K562 (cell line): ENCODE data around the gene REG4. TPM values are rescaled to one million over a fixed set of nuclear protein-coding genes. Genes with fewer than 3 reads are reported as not detected.
A peak's percentile ranks its signal among the peaks of the same experiment; 100 is the strongest.

Source experiments
- ATAC-seq: fragments of 200-7000 bp; cut with Tn5 transposase; 3 replicates; pipeline ENCODE4 v1.9.1; 2020; ENCODE audit warnings: moderate library complexity
- BruUV-seq: library from RNA; stranded (reverse); fragments of 400-500 nt; replicated peaks from 2 replicates; lab custom pipeline; 2021; lab: Mats Ljungman, UMichigan
- CTCF ChIA-PET: fragments of 300-600 bp; formaldehyde crosslinking; extraction: SDS; loops from one replicate; lab custom pipeline; 2021; ENCODE audit warnings: low intra/inter-chr PET ratio; lab: Yijun Ruan, JAX
- POLR2A ChIA-PET: fragments of 300-600, 350-650 bp; sonication (Branson Sonifier 250); formaldehyde crosslinking; extraction: SDS; loops from one replicate; lab custom pipeline; 2021; ENCODE audit warnings: antibody characterized with exemption, inconsistent platforms; lab: Yijun Ruan, JAX
- DNase-seq, 4 experiments: peaks; one replicate each; pipeline versions ENCODE4 v3.0.0 to v3.0.0-alpha.2; 2011 to 2018; ENCODE audit warnings: low spot score in 3 of 4, mixed read lengths in 3 of 4; ENCODE audit errors: extremely low read depth in 1 of 4
- FAIRE-seq: peaks from 2 replicates; lab custom pipeline; 2011; peaks lifted over from hg19 to GRCh38; lab: Jason Lieb, UNC
- H2AFZ ChIP-seq: 2 replicates; pipeline ENCODE4 v1.6.0; 2011; ENCODE audit warnings: low read depth, low read length, control low read depth, inconsistent platforms
- H3K27ac ChIP-seq: fragments of 200-600 bp; 3 replicates; pipeline ENCODE4 v1.8.0; 2011; ENCODE audit warnings: low read depth, mild to moderate bottlenecking, control low read depth, inconsistent platforms, low read length, moderate library complexity, mixed read lengths; ENCODE audit errors: extremely low read depth
- H3K27me3 ChIP-seq, 2 experiments: fragments of 300-600 bp in 1 of 2; 2 replicates in 1 of 2; 3 replicates in 1 of 2; pipeline versions ENCODE4 v1.6.0 to v1.8.0; 2011; ENCODE audit warnings: inconsistent platforms in 2 of 2, low read length in 2 of 2, mild to moderate bottlenecking in 1 of 2, mixed read lengths in 1 of 2, moderate library complexity in 1 of 2; ENCODE audit not compliant: control insufficient read depth in 2 of 2, insufficient read depth in 2 of 2
- H3K36me3 ChIP-seq: fragments of 300-600 bp; 3 replicates; pipeline ENCODE4 v1.8.0; 2011; ENCODE audit warnings: mild to moderate bottlenecking, low read length, inconsistent platforms; ENCODE audit not compliant: control insufficient read depth, insufficient read depth
- H3K4me1 ChIP-seq, 2 experiments: fragments of 200-600 bp in 1 of 2; replicated peaks in 1 of 2; 2 replicates in 1 of 2; 3 replicates in 1 of 2; pipeline versions ENCODE4 v1.5.1 to v1.8.0; 2011; ENCODE audit warnings: inconsistent platforms in 2 of 2, low read length in 2 of 2, mild to moderate bottlenecking in 1 of 2, mixed read lengths in 1 of 2, moderate library complexity in 1 of 2; ENCODE audit not compliant: control insufficient read depth in 2 of 2, insufficient read depth in 2 of 2
- H3K4me2 ChIP-seq: 2 replicates; pipeline ENCODE4 v1.6.1; 2011; ENCODE audit warnings: low read length, control low read depth, inconsistent platforms, mixed read lengths; ENCODE audit not compliant: insufficient read depth
- H3K4me3 ChIP-seq: fragments of 200-600 bp; sonication (generic), shearing (Covaris generic); 2 replicates; pipeline ENCODE4 v1.5.1; 2016; ENCODE audit warnings: control low read depth, inconsistent platforms
- H3K79me2 ChIP-seq: fragments of 200-600 bp; 3 replicates; pipeline ENCODE4 v1.8.0; 2011; ENCODE audit warnings: low read length, inconsistent platforms; ENCODE audit not compliant: control insufficient read depth, insufficient read depth
- H3K9ac ChIP-seq, 2 experiments: 2 replicates each; pipeline versions ENCODE4 v1.6.0 to v1.6.1; 2011; ENCODE audit warnings: low read depth in 2 of 2, low read length in 2 of 2, control low read depth in 1 of 2, inconsistent platforms in 1 of 2, mild to moderate bottlenecking in 1 of 2, mixed read lengths in 1 of 2; ENCODE audit not compliant: insufficient read depth in 1 of 2
- H3K9me1 ChIP-seq: one replicate; pipeline ENCODE4 v1.6.0; 2011; ENCODE audit warnings: inconsistent platforms, mild to moderate bottlenecking, low read length, moderate library complexity; ENCODE audit not compliant: control insufficient read depth, insufficient read depth
- H3K9me3 ChIP-seq: replicated peaks from 2 replicates; pipeline ENCODE4 v1.5.1; 2011; ENCODE audit warnings: low read depth, low read length, inconsistent platforms; ENCODE audit not compliant: control insufficient read depth, insufficient read depth
- H4K20me1 ChIP-seq: replicated peaks from 2 replicates; pipeline ENCODE4 v1.6.1; 2011; ENCODE audit warnings: low read length, inconsistent platforms, mixed read lengths; ENCODE audit not compliant: control insufficient read depth, insufficient read depth
- BDP1 ChIP-seq: IDR thresholded peaks from 3 replicates; pipeline ENCODE4 v1.6.1; 2011; ENCODE audit not compliant: insufficient read length, insufficient read depth
- CEBPB ChIP-seq: fragments of 450-650 bp; IDR thresholded peaks from 2 replicates; pipeline ENCODE4 v1.6.1; 2016; ENCODE audit warnings: missing genetic modification characterization, missing compliant biosample characterization
- FOXK2 ChIP-seq, 2 experiments: fragments of 450-650 bp; IDR thresholded peaks in 1 of 2; conservative IDR thresholded peaks in 1 of 2; 2 replicates each; pipeline ENCODE4 v1.6.1; 2016; ENCODE audit warnings: low read depth in 2 of 2, mild to moderate bottlenecking in 1 of 2
- FOXM1 ChIP-seq, 2 experiments: fragments of 450-650 bp in 1 of 2; sonication (generic) in 1 of 2; formaldehyde crosslinking in 1 of 2; IDR thresholded peaks; 2 replicates each; pipeline versions ENCODE4 v1.6.1 to v1.9.0; 2017 to 2022; ENCODE audit warnings: low read depth in 2 of 2, mild to moderate bottlenecking in 2 of 2, missing genetic modification reagents in 1 of 2, moderate library complexity in 1 of 2
- MYBL2 ChIP-seq, 2 experiments: fragments of 450-650 bp in 1 of 2; sonication (generic) in 1 of 2; formaldehyde crosslinking in 1 of 2; IDR thresholded peaks; 2 replicates each; pipeline versions ENCODE4 v1.6.1 to v1.8.1; 2017 to 2022; ENCODE audit warnings: borderline replicate concordance in 1 of 2, inconsistent platforms in 1 of 2, low read depth in 1 of 2, mild to moderate bottlenecking in 1 of 2, missing genetic modification reagents in 1 of 2, moderate library complexity in 1 of 2
- NCOA4 ChIP-seq: fragments of 450-650 bp; IDR thresholded peaks from 2 replicates; pipeline ENCODE4 v1.6.1; 2018; ENCODE audit warnings: mild to moderate bottlenecking; ENCODE audit not compliant: partially characterized antibody
- POLR2G ChIP-seq: fragments of 200-400 bp; formaldehyde crosslinking; IDR thresholded peaks from 2 replicates; pipeline ENCODE4 v1.6.1; 2017; ENCODE audit warnings: low read depth, mild to moderate bottlenecking, antibody characterized with exemption, low read length, moderate library complexity
- ZFP36 ChIP-seq: fragments of 150-350 bp; IDR thresholded peaks from 2 replicates; pipeline ENCODE4 v1.6.1; 2018; ENCODE audit warnings: low read length, low read depth; ENCODE audit not compliant: partially characterized antibody
- WGBS: fragments of 100-300 bp; shearing (Covaris generic); methylation state at CpG from one replicate; pipeline ENCODE4 v1.1.6; 2016; ENCODE audit warnings: low coverage, mixed read lengths; ENCODE audit not compliant: insufficient coverage; ENCODE audit errors: missing lambda C conversion rate; 5-methylcytosine and 5-hydroxymethylcytosine counted together
- in situ Hi-C: fragments of 300-500 bp; cut with MboI; formaldehyde crosslinking; loops from 4 replicates; pipeline ENCODE4 v1.15.0; 2018; ENCODE audit warnings: inconsistent platforms, mixed read lengths
- intact Hi-C: fragments of 100-400 bp; cut with micrococcal nuclease; formaldehyde crosslinking; loops from 2 replicates; pipeline ENCODE4 v1.14.2; 2022
- polyA plus RNA-seq, 8 experiments: library from polyadenylated mRNA; depleted of rRNA in 4 of 8; stranded (reverse) in 5 of 8; unstranded in 3 of 8; fragments of >200 nt; fragmentation: Nextera tagmentation in 2 of 8; fragmentation: Illumina TruSeq in 1 of 8; extraction: Ambion mirVana in 2 of 8; extraction: Trizol in 1 of 8; gene quantifications; 2 replicates each; pipeline versions ENCODE4 v1.2.1 to v1.2.3, GENCODE V29; 2011 to 2014; ENCODE audit warnings: inconsistent platforms in 1 of 8, missing spikeins in 1 of 8
- total RNA-seq, 7 experiments: library from RNA; depleted of rRNA in 6 of 7; stranded (reverse); fragments of >200 nt in 6 of 7; fragmentation: Illumina TruSeq in 2 of 7; extraction: Trizol in 2 of 7; gene quantifications; 2 replicates each; pipeline versions ENCODE4 v1.2.1 to v1.2.3, GENCODE V29; 2011 to 2021; ENCODE audit warnings: low replicate concordance in 1 of 7
- TF ChIP-seq, protein P1 (sequence below): fragments of 450-650 bp; IDR thresholded peaks from 2 replicates; pipeline ENCODE4 v1.7.0; 2016; ENCODE audit warnings: borderline replicate concordance

Gene REG4
- total and polyA plus RNA-seq, 9 of the 15 experiments (the other 6 are each of a cell fraction or from before 2014, with no cell fraction given) = not detected

DNA sequence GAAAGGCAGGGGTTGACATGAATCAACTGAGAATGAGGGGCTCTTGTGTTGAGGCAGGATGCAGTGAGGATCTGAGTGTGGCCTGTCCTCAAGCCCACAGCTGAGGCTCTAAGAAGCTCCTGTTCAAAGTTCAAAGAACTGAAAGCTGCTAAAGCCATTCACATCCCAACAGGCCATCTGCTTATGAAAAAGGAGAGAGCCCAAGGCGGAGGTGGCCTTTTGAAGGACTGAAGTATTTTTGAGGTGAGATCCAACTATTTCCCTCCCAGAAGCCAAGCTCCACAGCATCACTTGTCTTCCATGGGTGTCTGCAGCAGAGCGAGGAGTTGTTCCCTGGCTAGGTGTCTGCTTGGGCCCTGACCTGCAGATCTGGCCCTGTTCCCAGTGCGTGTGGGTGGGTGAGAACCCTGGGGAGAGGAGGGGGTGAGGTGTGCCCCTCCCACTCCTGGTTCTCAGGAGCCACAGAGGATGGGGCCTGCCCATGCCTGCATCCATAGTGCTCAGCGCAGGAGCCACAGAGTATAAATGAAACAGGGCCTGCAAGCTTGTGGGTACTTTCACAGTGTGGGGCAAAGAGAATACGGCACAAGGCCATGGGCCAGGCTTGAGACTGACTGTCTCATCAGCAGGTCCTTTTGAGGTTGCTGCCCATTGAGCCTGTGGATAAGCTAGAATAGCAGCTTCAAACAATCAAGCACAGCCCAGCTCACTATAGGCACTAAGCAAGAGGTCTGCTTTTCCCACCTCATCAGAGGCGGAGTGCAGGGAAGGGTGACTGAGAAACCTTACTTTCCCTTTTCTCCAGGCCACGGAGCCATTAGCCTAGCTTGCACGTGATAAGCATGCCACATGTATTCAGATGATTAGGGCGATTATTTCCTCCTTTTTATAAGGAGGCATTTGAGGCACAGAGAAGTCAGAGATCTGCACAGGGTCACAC is 15.7 kb downstream of the REG4 start:
- WGBS = 3% methylated on average over 9 of the region's 9 CpGs
- in situ Hi-C loops = no loop called here
- Histone ChIP-seq H3K4me3 (no peak overlapping the region), H3K79me2 (no peaks in the 10 kb centered on the region), H2AFZ (no peak overlapping the region), H4K20me1 (no peaks in the 10 kb centered on the region), H3K36me3 (no peaks in the 10 kb centered on the region), H3K9ac (no peak overlapping the region), H3K4me2 (no peak overlapping the region), H3K27me3 (peaks cover 41 to 52% of the 10 kb centered on the region in 2 experiments), H3K9me3 (no peaks in the 10 kb centered on the region), H3K9me1 (no peaks in the 10 kb centered on the region), H3K27ac (no peak overlapping the region), H3K4me1 (no peaks in the 10 kb centered on the region)
- CTCF ChIA-PET = no interaction called here
- DNase-seq (no peak), ATAC-seq (no peak), FAIRE-seq (no peak)
- intact Hi-C loops = loop anchor here (5.0 kb wide), 1 partner anchor 48 kb away; no protein-coding TSS in a partner anchor
- POLR2A ChIA-PET = interaction anchor here (0.7 to 1.5 kb wide), 2 partner anchors 11 to 64 kb away, joined by 3 to 5 read pairs; no protein-coding TSS in a partner anchor
- TF ChIP-seq FOXK2 (conservative IDR thresholded peaks at IDR 0.05 in 1 of 2, IDR thresholded peaks at IDR 0.05 in 1 of 2; ENCODE audit: low read depth in 2 of 2) (no peak), ZFP36 (peak; percentile 26)
- no TSS peak for BruUV-seq

DNA sequence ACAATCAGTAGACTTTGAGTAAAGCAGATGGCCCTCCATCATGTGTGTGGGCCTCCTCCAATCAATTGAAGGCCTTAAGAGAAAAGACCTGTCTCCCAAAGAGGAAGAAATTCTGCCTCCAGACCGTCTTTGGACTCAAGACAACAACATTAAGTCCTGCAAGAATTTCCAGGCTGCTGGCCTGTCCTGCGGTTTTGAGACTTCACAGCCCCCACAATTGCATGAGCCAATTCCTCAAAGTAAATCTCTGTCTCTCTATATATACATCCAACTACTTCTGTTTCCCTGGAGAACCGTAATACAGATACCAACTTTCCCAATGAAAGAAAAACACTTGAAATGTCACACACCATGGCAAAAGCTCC is 16.4 kb downstream of the REG4 start:
- no peak for ATAC-seq
- CTCF ChIA-PET = no interaction called here
- 2% methylated on average over 3 of the region's 3 CpGs for WGBS
- Histone ChIP-seq H3K27ac (no peak overlapping the region), H3K9ac (no peak overlapping the region), H3K9me3 (no peaks in the 10 kb centered on the region), H3K4me3 (no peak overlapping the region), H2AFZ (no peak overlapping the region), H3K27me3 (peaks cover 36 to 50% of the 10 kb centered on the region in 2 experiments), H3K36me3 (no peaks in the 10 kb centered on the region), H3K4me1 (no peaks in the 10 kb centered on the region), H3K79me2 (no peaks in the 10 kb centered on the region), H4K20me1 (no peaks in the 10 kb centered on the region), H3K4me2 (no peak overlapping the region), H3K9me1 (no peaks in the 10 kb centered on the region)
- intact Hi-C loops (loop anchor here (5.0 kb wide), 1 partner anchor 48 kb away; no protein-coding TSS in a partner anchor), in situ Hi-C loops (no loop called here)
- BruUV-seq = no TSS peak
- POLR2A ChIA-PET = interaction anchor here (1.5 kb wide), 1 partner anchor 10 kb away, joined by 5 read pairs; no protein-coding TSS in a partner anchor
- DNase-seq = no peak
- no peak for FAIRE-seq
- TF ChIP-seq NCOA4 = no peak
- TF ChIP-seq POLR2G = no peak
- TF ChIP-seq MYBL2 (IDR thresholded peaks at IDR 0.05; ENCODE audit: low read depth) = no peak
- no peak for TF ChIP-seq MYBL2 (CRISPR knock-in tag; IDR thresholded peaks at IDR 0.05; ENCODE audit: borderline replicate concordance)
- TF ChIP-seq CEBPB (tag) = no peak
- TF ChIP-seq, protein P1, sequence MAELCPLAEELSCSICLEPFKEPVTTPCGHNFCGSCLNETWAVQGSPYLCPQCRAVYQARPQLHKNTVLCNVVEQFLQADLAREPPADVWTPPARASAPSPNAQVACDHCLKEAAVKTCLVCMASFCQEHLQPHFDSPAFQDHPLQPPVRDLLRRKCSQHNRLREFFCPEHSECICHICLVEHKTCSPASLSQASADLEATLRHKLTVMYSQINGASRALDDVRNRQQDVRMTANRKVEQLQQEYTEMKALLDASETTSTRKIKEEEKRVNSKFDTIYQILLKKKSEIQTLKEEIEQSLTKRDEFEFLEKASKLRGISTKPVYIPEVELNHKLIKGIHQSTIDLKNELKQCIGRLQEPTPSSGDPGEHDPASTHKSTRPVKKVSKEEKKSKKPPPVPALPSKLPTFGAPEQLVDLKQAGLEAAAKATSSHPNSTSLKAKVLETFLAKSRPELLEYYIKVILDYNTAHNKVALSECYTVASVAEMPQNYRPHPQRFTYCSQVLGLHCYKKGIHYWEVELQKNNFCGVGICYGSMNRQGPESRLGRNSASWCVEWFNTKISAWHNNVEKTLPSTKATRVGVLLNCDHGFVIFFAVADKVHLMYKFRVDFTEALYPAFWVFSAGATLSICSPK = no peak
- TF ChIP-seq BDP1 = no peak
- no peak for TF ChIP-seq FOXM1 (IDR thresholded peaks at IDR 0.05; ENCODE audit: low read depth)
- no peak for TF ChIP-seq FOXM1 (CRISPR knock-in tag; IDR thresholded peaks at IDR 0.05; ENCODE audit: low read depth)
